ENCODE data around the gene FAM120B.

- TF ChIP-seq EZH2 (IDR thresholded peaks at IDR 0.05; ENCODE audit: borderline replicate concordance, low read depth, low read length, severe bottlenecking), result no peak
- TF ChIP-seq, protein P1, sequence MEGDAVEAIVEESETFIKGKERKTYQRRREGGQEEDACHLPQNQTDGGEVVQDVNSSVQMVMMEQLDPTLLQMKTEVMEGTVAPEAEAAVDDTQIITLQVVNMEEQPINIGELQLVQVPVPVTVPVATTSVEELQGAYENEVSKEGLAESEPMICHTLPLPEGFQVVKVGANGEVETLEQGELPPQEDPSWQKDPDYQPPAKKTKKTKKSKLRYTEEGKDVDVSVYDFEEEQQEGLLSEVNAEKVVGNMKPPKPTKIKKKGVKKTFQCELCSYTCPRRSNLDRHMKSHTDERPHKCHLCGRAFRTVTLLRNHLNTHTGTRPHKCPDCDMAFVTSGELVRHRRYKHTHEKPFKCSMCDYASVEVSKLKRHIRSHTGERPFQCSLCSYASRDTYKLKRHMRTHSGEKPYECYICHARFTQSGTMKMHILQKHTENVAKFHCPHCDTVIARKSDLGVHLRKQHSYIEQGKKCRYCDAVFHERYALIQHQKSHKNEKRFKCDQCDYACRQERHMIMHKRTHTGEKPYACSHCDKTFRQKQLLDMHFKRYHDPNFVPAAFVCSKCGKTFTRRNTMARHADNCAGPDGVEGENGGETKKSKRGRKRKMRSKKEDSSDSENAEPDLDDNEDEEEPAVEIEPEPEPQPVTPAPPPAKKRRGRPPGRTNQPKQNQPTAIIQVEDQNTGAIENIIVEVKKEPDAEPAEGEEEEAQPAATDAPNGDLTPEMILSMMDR (IDR thresholded peaks at IDR 0.05; ENCODE audit: borderline replicate concordance, extremely low read depth, low read length, poor library complexity, severe bottlenecking), result no peak
Measured at GRCh38 chr6:170268216-170269129, 38.1 kb upstream of the FAM120B start.
